DND-41 (cell line): Measurements from ENCODE around the gene PIP4K2A.

ENCODE experiments used
- ATAC-seq: fragments of 200-7000 bp; cut with Tn5 transposase; 3 replicates; pipeline ENCODE4 v1.9.1; 2021; ENCODE audit warnings: low read depth; ENCODE audit not compliant: insufficient read depth
- DNase-seq: peaks from one replicate; pipeline ENCODE4 v3.0.0-alpha.2; 2020
- H2AFZ ChIP-seq: 2 replicates; pipeline ENCODE4 v1.6.0; 2012; ENCODE audit warnings: low read depth, low read length
- H3K27ac ChIP-seq: 2 replicates; pipeline ENCODE4 v1.5.1; 2012; ENCODE audit warnings: low read length, inconsistent platforms
- H3K27me3 ChIP-seq: fragments of 200-600 bp; sonication (generic); 2 replicates; pipeline ENCODE4 v1.6.0; 2012; ENCODE audit warnings: low read length, mild to moderate bottlenecking, inconsistent platforms; ENCODE audit not compliant: insufficient read depth, poor library complexity
- H3K36me3 ChIP-seq: 2 replicates; pipeline ENCODE4 v1.5.1; 2012; ENCODE audit warnings: low read length, inconsistent platforms; ENCODE audit not compliant: insufficient read depth
- H3K4me1 ChIP-seq: 2 replicates; pipeline ENCODE4 v1.5.1; 2012; ENCODE audit warnings: mild to moderate bottlenecking, low read length; ENCODE audit not compliant: insufficient read depth
- H3K4me2 ChIP-seq: 2 replicates; pipeline ENCODE4 v1.6.0; 2012; ENCODE audit warnings: mild to moderate bottlenecking, moderate library complexity, low read length, inconsistent platforms; ENCODE audit not compliant: insufficient read depth
- H3K4me3 ChIP-seq, 2 experiments: fragments of 200-600 bp in 1 of 2; shearing (Covaris generic) in 1 of 2; 2 replicates each; pipeline ENCODE4 v1.5.1; 2012 to 2016; ENCODE audit warnings: inconsistent platforms in 2 of 2, low read length in 2 of 2, mild to moderate bottlenecking in 2 of 2, low read depth in 1 of 2, moderate library complexity in 1 of 2
- H3K79me2 ChIP-seq: 2 replicates; pipeline ENCODE4 v1.6.0; 2012; ENCODE audit warnings: low read length, inconsistent platforms; ENCODE audit not compliant: insufficient read depth
- H3K9ac ChIP-seq: 2 replicates; pipeline ENCODE4 v1.6.0; 2012; ENCODE audit warnings: low read depth, mild to moderate bottlenecking, inconsistent platforms, low read length, moderate library complexity
- H3K9me3 ChIP-seq: 2 replicates; pipeline ENCODE4 v1.5.1; 2012; ENCODE audit warnings: low read length, moderate library complexity, mild to moderate bottlenecking, inconsistent platforms; ENCODE audit not compliant: insufficient read depth, severe bottlenecking
- H4K20me1 ChIP-seq: 2 replicates; pipeline ENCODE4 v1.6.0; 2012; ENCODE audit warnings: low read length; ENCODE audit not compliant: insufficient read depth
- CTCF ChIP-seq: IDR thresholded peaks from 2 replicates; pipeline ENCODE4 v1.5.1; 2012; ENCODE audit warnings: borderline replicate concordance, low read length, moderate library complexity, mild to moderate bottlenecking; ENCODE audit not compliant: poor library complexity, severe bottlenecking; ENCODE audit errors: extremely low read depth
- EZH2 ChIP-seq: IDR thresholded peaks from 3 replicates; pipeline ENCODE4 v1.6.1; 2012; ENCODE audit warnings: borderline replicate concordance, low read depth, mild to moderate bottlenecking, moderate library complexity, low read length, inconsistent platforms; ENCODE audit not compliant: severe bottlenecking

The PIP4K2A gene

GRCh38 chr10:22690158-22690557 lies 24.2 kb downstream of the PIP4K2A start:
- H3K36me3 ChIP-seq: no peaks in the 10 kb centered on the region
- peaks cover 100% of the 10 kb centered on the region for H3K79me2 ChIP-seq
- DNase-seq: no peak
- no peak overlapping the region for H3K4me3 ChIP-seq
- H2AFZ ChIP-seq: no peak overlapping the region
- peaks cover 27% of the 10 kb centered on the region for H3K4me1 ChIP-seq
- no peak overlapping the region for H3K9ac ChIP-seq
- H4K20me1 ChIP-seq: peaks cover 63% of the 10 kb centered on the region
- no peaks in the 10 kb centered on the region for H3K9me3 ChIP-seq
- H3K27ac ChIP-seq: no peak overlapping the region
- TF ChIP-seq EZH2: no peak
- TF ChIP-seq CTCF: no peak
- no peaks in the 10 kb centered on the region for H3K27me3 ChIP-seq
- no peak for ATAC-seq
- no peak overlapping the region for H3K4me2 ChIP-seq

GRCh38 chr10:22686347-22686746 lies 28.0 kb downstream of the PIP4K2A start:
- ATAC-seq (no peak), DNase-seq (no peak)
- no peaks in the 10 kb centered on the region for H3K27me3 ChIP-seq
- H3K9me3 ChIP-seq: no peaks in the 10 kb centered on the region
- H3K27ac ChIP-seq: no peak overlapping the region
- H3K4me1 ChIP-seq: peaks cover 65% of the 10 kb centered on the region
- TF ChIP-seq EZH2 (no peak), CTCF (no peak)
- no peak overlapping the region for H3K9ac ChIP-seq
- H3K79me2 ChIP-seq: peaks cover 88% of the 10 kb centered on the region
- no peak overlapping the region for H2AFZ ChIP-seq
- H4K20me1 ChIP-seq: peaks cover 47% of the 10 kb centered on the region
- no peaks in the 10 kb centered on the region for H3K36me3 ChIP-seq
- no peak overlapping the region for H3K4me3 ChIP-seq
- H3K4me2 ChIP-seq: no peak overlapping the region

GRCh38 chr10:22685926-22686325 lies 28.5 kb downstream of the PIP4K2A start:
- ATAC-seq: no peak
- no peak overlapping the region for H2AFZ ChIP-seq
- H4K20me1 ChIP-seq: peaks cover 46% of the 10 kb centered on the region
- no peak overlapping the region for H3K9ac ChIP-seq
- no peak overlapping the region for H3K4me2 ChIP-seq
- no peaks in the 10 kb centered on the region for H3K27me3 ChIP-seq
- no peak overlapping the region for H3K4me3 ChIP-seq
- H3K36me3 ChIP-seq: no peaks in the 10 kb centered on the region
- TF ChIP-seq CTCF (no peak), EZH2 (no peak)
- H3K9me3 ChIP-seq: no peaks in the 10 kb centered on the region
- DNase-seq: no peak
- no peak overlapping the region for H3K27ac ChIP-seq
- H3K4me1 ChIP-seq: peaks cover 69% of the 10 kb centered on the region
- H3K79me2 ChIP-seq: peaks cover 88% of the 10 kb centered on the region

- H3K4me2 ChIP-seq: peak overlapping the region; percentile 55
- H3K9ac ChIP-seq: no peak overlapping the region
- no peaks in the 10 kb centered on the region for H3K9me3 ChIP-seq
- peaks cover 43% of the 10 kb centered on the region for H4K20me1 ChIP-seq
- no peak overlapping the region for H2AFZ ChIP-seq
- peaks cover 83% of the 10 kb centered on the region for H3K79me2 ChIP-seq
- H3K36me3 ChIP-seq: no peaks in the 10 kb centered on the region
- TF ChIP-seq CTCF (no peak), EZH2 (no peak)
- no peak for ATAC-seq
- DNase-seq: no peak
- H3K27ac ChIP-seq: peak overlapping the region; percentile 67
- H3K4me3 ChIP-seq: no peak overlapping the region; a peak in 1 of 4 replicates
- H3K27me3 ChIP-seq: no peaks in the 10 kb centered on the region
- H3K4me1 ChIP-seq: peaks cover 81% of the 10 kb centered on the region
These were observed 29.7 kb downstream of the PIP4K2A start for GRCh38 chr10:22684699-22685098.
